Dermis microvascular lymphatic vessel endothelial cell (primary cell): Measurements from ENCODE around the gene OR52N4. TPM values are rescaled to one million over a fixed set of nuclear protein-coding genes. Genes with fewer than 3 reads are reported as not detected.

Experiments used
- total RNA-seq: library from RNA; depleted of rRNA; stranded (reverse); fragments of >200 nt; gene quantifications from 2 replicates; pipeline ENCODE4 v1.2.1, GENCODE V29; 2014

The OR52N4 gene
- total RNA-seq, 1 donor from 2014 or later = not detected

Other genes starting within 250 kb of the OR52N4 start
- gene UBQLN3, start 244.3 kb upstream of the OR52N4 start, total RNA-seq = not detected in 2 replicates
- not detected in 2 replicates for gene UBQLNL, start 237.5 kb upstream of the OR52N4 start, total RNA-seq
- 0.13 TPM in 2 replicates for gene OR52H1, start 205.7 kb upstream of the OR52N4 start, total RNA-seq
- not detected in 2 replicates for gene OR52B6, start 173.4 kb upstream of the OR52N4 start, total RNA-seq
- 0.38 and 3.9 TPM in 2 replicates for gene TRIM6, start 157.6 kb upstream of the OR52N4 start, total RNA-seq
- gene TRIM34, start 129.2 kb upstream of the OR52N4 start, total RNA-seq = 8.0 and 8.1 TPM in 2 replicates
- gene TRIM5, start 69.2 kb upstream of the OR52N4 start, total RNA-seq = 44.7 and 59.7 TPM in 2 replicates
- gene TRIM22, start 64.5 kb upstream of the OR52N4 start, total RNA-seq = 60.6 and 85.6 TPM in 2 replicates
- gene OR56B1, start 17.8 kb upstream of the OR52N4 start, total RNA-seq = not detected in 2 replicates
- not detected in 2 replicates for gene OR52N5, start 29.1 kb downstream of the OR52N4 start, total RNA-seq
- not detected in 2 replicates for gene OR52N1, start 37.0 kb downstream of the OR52N4 start, total RNA-seq
- not detected in 2 replicates for gene OR52N2, start 54.7 kb downstream of the OR52N4 start, total RNA-seq
- gene OR52E6, start 87.7 kb downstream of the OR52N4 start, total RNA-seq = not detected in 2 replicates
- gene OR52E8, start 103.4 kb downstream of the OR52N4 start, total RNA-seq = not detected in 2 replicates
- not detected in 2 replicates for gene OR52E4, start 126.4 kb downstream of the OR52N4 start, total RNA-seq
- not detected in 2 replicates for gene OR52E5, start 139.0 kb downstream of the OR52N4 start, total RNA-seq
- not detected in 2 replicates for gene OR56A3, start 188.0 kb downstream of the OR52N4 start, total RNA-seq
- gene OR56A5, start 214.3 kb downstream of the OR52N4 start, total RNA-seq = not detected in 2 replicates
- gene OR52L1, start 232.7 kb downstream of the OR52N4 start, total RNA-seq = not detected in 2 replicates